ENCODE data around the gene GPC6. TPM values are rescaled to one million over a fixed set of nuclear protein-coding genes. Genes with fewer than 3 reads are reported as not detected.

Gene GPC6
- total and polyA plus RNA-seq, 12 donors: 0.15 to 5.4 (median 2.5) TPM

DNA sequence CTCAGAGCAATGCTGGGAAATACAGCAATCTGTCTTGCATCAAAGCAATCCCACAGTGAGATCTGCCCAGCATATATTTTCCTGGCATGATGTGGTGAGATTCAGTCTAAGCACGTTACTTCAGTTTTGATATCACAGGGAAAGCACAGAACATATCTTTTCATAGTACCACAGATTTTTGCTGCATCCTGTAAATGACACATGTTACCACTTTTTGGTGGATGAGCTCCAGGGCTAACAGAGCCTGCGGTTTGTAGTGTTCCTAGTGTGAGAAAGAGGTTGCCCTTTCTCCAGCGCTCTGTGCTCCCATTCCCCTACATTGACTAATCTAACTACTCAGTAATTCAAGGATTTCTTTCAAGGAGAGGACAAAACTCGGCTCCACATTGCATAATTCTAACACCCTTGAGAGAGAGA lies 409.0 kb downstream of the GPC6 start:
- Histone ChIP-seq H3K9me3 (no peaks in the 10 kb centered on the region), H3K27ac (no peak overlapping the region), H3K4me3 (no peak overlapping the region), H3K4me1 (no peaks in the 10 kb centered on the region), H3K27me3 (no peaks in the 10 kb centered on the region), H3K36me3 (no peaks in the 10 kb centered on the region)
- 57 to 62% methylated on average over 4 of the region's 4 CpGs for WGBS, 2 donors
- DNase-seq (no peak), ATAC-seq (peak in 6 of 8 donors; percentile 24 to 73 (median 38))
- intact Hi-C loops (cut with DNase I): no loop called here
- TF ChIP-seq, protein P1, sequence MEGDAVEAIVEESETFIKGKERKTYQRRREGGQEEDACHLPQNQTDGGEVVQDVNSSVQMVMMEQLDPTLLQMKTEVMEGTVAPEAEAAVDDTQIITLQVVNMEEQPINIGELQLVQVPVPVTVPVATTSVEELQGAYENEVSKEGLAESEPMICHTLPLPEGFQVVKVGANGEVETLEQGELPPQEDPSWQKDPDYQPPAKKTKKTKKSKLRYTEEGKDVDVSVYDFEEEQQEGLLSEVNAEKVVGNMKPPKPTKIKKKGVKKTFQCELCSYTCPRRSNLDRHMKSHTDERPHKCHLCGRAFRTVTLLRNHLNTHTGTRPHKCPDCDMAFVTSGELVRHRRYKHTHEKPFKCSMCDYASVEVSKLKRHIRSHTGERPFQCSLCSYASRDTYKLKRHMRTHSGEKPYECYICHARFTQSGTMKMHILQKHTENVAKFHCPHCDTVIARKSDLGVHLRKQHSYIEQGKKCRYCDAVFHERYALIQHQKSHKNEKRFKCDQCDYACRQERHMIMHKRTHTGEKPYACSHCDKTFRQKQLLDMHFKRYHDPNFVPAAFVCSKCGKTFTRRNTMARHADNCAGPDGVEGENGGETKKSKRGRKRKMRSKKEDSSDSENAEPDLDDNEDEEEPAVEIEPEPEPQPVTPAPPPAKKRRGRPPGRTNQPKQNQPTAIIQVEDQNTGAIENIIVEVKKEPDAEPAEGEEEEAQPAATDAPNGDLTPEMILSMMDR (IDR thresholded peaks at IDR 0.05): no peak

DNA sequence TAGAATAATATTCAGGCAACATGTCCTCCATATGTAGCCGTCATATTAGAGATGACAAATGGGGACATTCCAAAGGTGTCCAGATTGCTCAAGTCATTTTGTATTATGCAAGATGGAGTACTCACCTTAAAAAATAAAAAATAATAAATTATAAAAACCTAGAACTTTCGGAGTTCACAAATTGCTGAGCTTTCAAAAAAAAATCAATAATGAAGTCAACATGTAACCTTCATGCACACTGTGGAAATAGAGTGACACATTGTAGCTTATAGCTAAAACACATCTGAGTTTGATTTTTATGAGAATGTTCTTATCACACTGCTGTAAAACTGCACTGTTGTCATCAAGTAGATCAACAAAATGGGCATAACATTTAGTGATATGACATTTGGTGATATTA lies 411.2 kb downstream of the GPC6 start:
- ATAC-seq (no peak), DNase-seq (no peak)
- intact Hi-C loops (cut with DNase I): no loop called here
- Histone ChIP-seq H3K4me3 (no peak overlapping the region), H3K9me3 (no peaks in the 10 kb centered on the region), H3K4me1 (no peaks in the 10 kb centered on the region), H3K27ac (no peak overlapping the region), H3K36me3 (no peaks in the 10 kb centered on the region), H3K27me3 (no peaks in the 10 kb centered on the region)
- 88 to 90% methylated on average over 2 of the region's 2 CpGs for WGBS, 2 donors
- TF ChIP-seq, protein P1 (IDR thresholded peaks at IDR 0.05): no peak

DNA sequence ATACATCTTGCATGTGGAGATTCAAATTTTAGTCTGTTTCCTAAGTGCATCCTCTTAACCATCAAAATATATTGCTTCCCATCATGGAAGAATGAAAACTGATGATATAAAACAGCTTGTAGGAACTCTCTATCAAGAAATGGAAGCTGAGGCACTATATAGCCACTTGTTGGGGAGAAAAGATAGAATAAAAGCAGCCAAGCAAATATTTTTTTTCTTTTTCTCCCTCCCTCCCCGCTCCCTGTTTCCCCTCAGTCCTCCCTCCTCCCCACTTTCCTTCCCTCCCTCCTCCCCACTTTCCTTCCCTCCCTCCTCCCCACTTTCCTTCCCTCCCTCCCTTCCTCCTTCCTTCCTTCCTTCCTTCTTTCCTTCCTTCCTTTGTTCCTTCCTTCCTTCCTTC lies 413.8 kb downstream of the GPC6 start:
- no peak overlapping the region for H3K27ac ChIP-seq
- H3K9me3 ChIP-seq: no peaks in the 10 kb centered on the region
- H3K4me1 ChIP-seq: no peaks in the 10 kb centered on the region
- no peaks in the 10 kb centered on the region for H3K27me3 ChIP-seq
- intact Hi-C loops (cut with DNase I): loop anchor here in 1 of 10 donors (1.0 kb wide), 1 partner anchor 15 kb away; no protein-coding TSS in a partner anchor
- H3K4me3 ChIP-seq: no peak overlapping the region
- DNase-seq: no peak
- TF ChIP-seq, protein P1 (IDR thresholded peaks at IDR 0.05): no peak
- no peaks in the 10 kb centered on the region for H3K36me3 ChIP-seq
- ATAC-seq: no peak
- 78 to 88% methylated on average over 1 of the region's 1 CpG for WGBS, 2 donors

DNA sequence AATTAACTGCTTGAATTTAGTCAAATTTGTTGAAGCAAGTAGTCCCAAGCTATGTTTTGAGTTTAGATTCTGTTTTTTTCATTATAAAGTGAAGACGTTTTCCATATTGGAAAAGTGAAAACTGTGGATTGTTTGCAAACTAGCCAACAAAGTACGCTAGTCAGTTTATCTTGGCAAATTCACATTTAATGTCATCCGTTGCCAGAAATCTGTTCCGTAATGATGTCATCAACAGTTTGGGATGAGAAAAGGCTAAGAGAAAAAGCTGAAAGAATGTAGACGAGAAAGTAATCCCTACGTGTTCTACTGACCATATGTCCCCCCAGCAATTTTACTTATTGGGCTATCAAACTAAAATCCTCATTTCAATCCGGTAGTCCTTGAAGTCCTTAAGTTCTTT lies 419.6 kb downstream of the GPC6 start:
- intact Hi-C loops (cut with DNase I): no loop called here
- no peak overlapping the region for H3K4me3 ChIP-seq
- H3K9me3 ChIP-seq: no peaks in the 10 kb centered on the region
- no peaks in the 10 kb centered on the region for H3K4me1 ChIP-seq
- H3K27me3 ChIP-seq: no peaks in the 10 kb centered on the region
- ATAC-seq (peak in 2 of 8 donors; percentile 31 to 39), DNase-seq (no peak)
- 55 to 59% methylated on average over 7 of the region's 7 CpGs for WGBS, 2 donors
- no peaks in the 10 kb centered on the region for H3K36me3 ChIP-seq
- H3K27ac ChIP-seq: peak overlapping the region in 2 of 10 donors; percentile 6 to 14
- TF ChIP-seq, protein P1 (IDR thresholded peaks at IDR 0.05): no peak

Data from heart right ventricle (tissue), 16 donors.